ENCODE data around the gene CACNB2.

DNA sequence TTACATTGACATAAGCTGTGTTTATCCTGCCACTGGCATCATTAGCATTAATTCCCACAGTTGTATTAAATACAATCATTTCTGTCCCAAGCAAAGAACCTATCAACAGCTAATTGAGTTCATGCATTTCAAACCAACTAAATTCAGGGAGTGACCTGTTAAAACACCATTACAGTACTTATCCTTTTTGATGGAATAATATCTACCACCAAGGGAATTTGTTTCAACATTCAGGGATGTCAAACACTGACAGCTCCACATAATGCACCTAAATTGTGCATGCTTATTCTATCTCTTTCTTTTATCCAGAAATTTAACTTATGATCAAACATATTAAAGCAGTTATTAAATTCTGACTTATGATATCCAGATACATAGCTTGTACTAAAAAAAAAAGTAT, 374.3 kb downstream of the CACNB2 start:
- TF ChIP-seq, protein P1, sequence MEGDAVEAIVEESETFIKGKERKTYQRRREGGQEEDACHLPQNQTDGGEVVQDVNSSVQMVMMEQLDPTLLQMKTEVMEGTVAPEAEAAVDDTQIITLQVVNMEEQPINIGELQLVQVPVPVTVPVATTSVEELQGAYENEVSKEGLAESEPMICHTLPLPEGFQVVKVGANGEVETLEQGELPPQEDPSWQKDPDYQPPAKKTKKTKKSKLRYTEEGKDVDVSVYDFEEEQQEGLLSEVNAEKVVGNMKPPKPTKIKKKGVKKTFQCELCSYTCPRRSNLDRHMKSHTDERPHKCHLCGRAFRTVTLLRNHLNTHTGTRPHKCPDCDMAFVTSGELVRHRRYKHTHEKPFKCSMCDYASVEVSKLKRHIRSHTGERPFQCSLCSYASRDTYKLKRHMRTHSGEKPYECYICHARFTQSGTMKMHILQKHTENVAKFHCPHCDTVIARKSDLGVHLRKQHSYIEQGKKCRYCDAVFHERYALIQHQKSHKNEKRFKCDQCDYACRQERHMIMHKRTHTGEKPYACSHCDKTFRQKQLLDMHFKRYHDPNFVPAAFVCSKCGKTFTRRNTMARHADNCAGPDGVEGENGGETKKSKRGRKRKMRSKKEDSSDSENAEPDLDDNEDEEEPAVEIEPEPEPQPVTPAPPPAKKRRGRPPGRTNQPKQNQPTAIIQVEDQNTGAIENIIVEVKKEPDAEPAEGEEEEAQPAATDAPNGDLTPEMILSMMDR (IDR thresholded peaks at IDR 0.05) = no peak
- no peak for TF ChIP-seq POLR2A (IDR thresholded peaks at IDR 0.05)
